ENCODE results near the gene LYPD3. TPM values are rescaled to one million over a fixed set of nuclear protein-coding genes. Genes with fewer than 3 reads are reported as not detected.

LYPD3 gene
- polyA plus RNA-seq, 1 donor (not counting 4 experiments of a cell fraction or from before 2014, with no cell fraction given): 163 TPM

- dilution Hi-C loops (cut with MboI; ENCODE audit: extremely low pct_ligation_motif_present, low sequenced_read_pairs): no loop called here
- peak overlapping the region; percentile 10 for H3K4me2 ChIP-seq (ENCODE audit: control insufficient read depth, extremely low read depth, insufficient read depth, low read depth, low read length)
- peak overlapping the region; percentile 37 for H3K9ac ChIP-seq (ENCODE audit: control insufficient read depth, extremely low read depth, insufficient read depth, low read length)
These were observed 5.7 kb upstream of the LYPD3 start for GRCh38 chr19:43471091-43471490.

GRCh38 chr19:43470288-43470687 is 4.9 kb upstream of the LYPD3 start:
- H4K20me1 ChIP-seq (ENCODE audit: control insufficient read depth, extremely low read depth, insufficient read depth, low read length): no peaks in the 10 kb centered on the region
- no peak overlapping the region for H3K4me3 ChIP-seq (ENCODE audit: control insufficient read depth in 2 of 3, extremely low read depth in 1 of 3, insufficient read depth in 2 of 3, low read depth in 1 of 3, low read length in 3 of 3)
- H3K79me2 ChIP-seq (ENCODE audit: control insufficient read depth, insufficient read depth, low read length): peaks cover under 1% of the 10 kb centered on the region
- TF ChIP-seq CTCF (optimal IDR thresholded peaks at IDR 0.05 in 1 of 3, IDR thresholded peaks at IDR 0.05 in 1 of 3, conservative IDR thresholded peaks at IDR 0.05 in 1 of 3; ENCODE audit: extremely low read depth in 1 of 3, insufficient read depth in 2 of 3, low read length in 3 of 3): no peak
- no peak for TF ChIP-seq EZH2 (IDR thresholded peaks at IDR 0.05; ENCODE audit: low read length)
- H3K9ac ChIP-seq (ENCODE audit: control insufficient read depth, extremely low read depth, insufficient read depth, low read length): no peak overlapping the region
- FAIRE-seq (no peak), DNase-seq (ENCODE audit: low read depth, low spot score) (no peak)
- H2AFZ ChIP-seq (ENCODE audit: control insufficient read depth, low read length): no peak overlapping the region
- H3K4me1 ChIP-seq (ENCODE audit: control insufficient read depth, extremely low read depth, insufficient read depth, low read length): peaks cover 51% of the 10 kb centered on the region
- dilution Hi-C loops (cut with MboI; ENCODE audit: extremely low pct_ligation_motif_present, low sequenced_read_pairs): no loop called here
- H3K9me1 ChIP-seq (ENCODE audit: control insufficient read depth, extremely low read depth, insufficient read depth, low read length): peaks cover 4% of the 10 kb centered on the region
- H3K9me3 ChIP-seq (ENCODE audit: control insufficient read depth, low read depth, low read length): no peaks in the 10 kb centered on the region
- no peaks in the 10 kb centered on the region for H3K27me3 ChIP-seq (ENCODE audit: control insufficient read depth, extremely low read depth, insufficient read depth, low read length)
- peaks cover 0 to 5% of the 10 kb centered on the region in 2 experiments for H3K36me3 ChIP-seq (ENCODE audit: control insufficient read depth in 2 of 2, extremely low read depth in 1 of 2, insufficient read depth in 2 of 2, low read length in 2 of 2)
- no peak overlapping the region for H3K27ac ChIP-seq (ENCODE audit: control insufficient read depth, insufficient read depth, low read length)
- no peak overlapping the region for H3K4me2 ChIP-seq (ENCODE audit: control insufficient read depth, extremely low read depth, insufficient read depth, low read depth, low read length)

More at GRCh38 chr19:43471091-43471490, 5.7 kb upstream of the LYPD3 start:
- FAIRE-seq: no peak
- TF ChIP-seq EZH2 (IDR thresholded peaks at IDR 0.05; ENCODE audit: low read length) (no peak), CTCF (optimal IDR thresholded peaks at IDR 0.05 in 1 of 3, IDR thresholded peaks at IDR 0.05 in 1 of 3, conservative IDR thresholded peaks at IDR 0.05 in 1 of 3; ENCODE audit: extremely low read depth in 1 of 3, insufficient read depth in 2 of 3, low read length in 3 of 3) (no peak)
- H3K27me3 ChIP-seq (ENCODE audit: control insufficient read depth, extremely low read depth, insufficient read depth, low read length): no peaks in the 10 kb centered on the region
- peaks cover 52% of the 10 kb centered on the region for H3K4me1 ChIP-seq (ENCODE audit: control insufficient read depth, extremely low read depth, insufficient read depth, low read length)
- no peaks in the 10 kb centered on the region for H4K20me1 ChIP-seq (ENCODE audit: control insufficient read depth, extremely low read depth, insufficient read depth, low read length)
- H3K4me3 ChIP-seq (ENCODE audit: control insufficient read depth in 2 of 3, extremely low read depth in 1 of 3, insufficient read depth in 2 of 3, low read depth in 1 of 3, low read length in 3 of 3): no peak overlapping the region
- peaks cover 4% of the 10 kb centered on the region for H3K9me1 ChIP-seq (ENCODE audit: control insufficient read depth, extremely low read depth, insufficient read depth, low read length)
- no peaks in the 10 kb centered on the region for H3K9me3 ChIP-seq (ENCODE audit: control insufficient read depth, low read depth, low read length)
- peaks cover 0 to 8% of the 10 kb centered on the region in 2 experiments for H3K36me3 ChIP-seq (ENCODE audit: control insufficient read depth in 2 of 2, extremely low read depth in 1 of 2, insufficient read depth in 2 of 2, low read length in 2 of 2)
- DNase-seq (ENCODE audit: low read depth, low spot score): no peak
- H3K79me2 ChIP-seq (ENCODE audit: control insufficient read depth, insufficient read depth, low read length): no peaks in the 10 kb centered on the region
- H3K27ac ChIP-seq (ENCODE audit: control insufficient read depth, insufficient read depth, low read length): peak overlapping the region; percentile 14
- peak overlapping the region; percentile 6 for H2AFZ ChIP-seq (ENCODE audit: control insufficient read depth, low read length)

Data from keratinocyte (primary cell).